Stimulated activated memory B cell treated with anti-CD40 and anti-IgM and Interleukin-4, amounts not matched to agents 10 μg/mL and 1 μg/mL and 100 μg/mL, for 72 hours (primary cell): ENCODE measurements around the gene COQ3.
A peak's percentile ranks its signal among the peaks of the same experiment; 100 is the strongest.

Source experiments
- ATAC-seq: fragments of 150-1000 bp; cut with Tn5 transposase; 2 replicates; pipeline ENCODE4 v1.10.0; 2021
- H3K27ac Mint-ChIP-seq: one replicate; pipeline ENCODE4 v1.8.0; 2022; ENCODE audit warnings: mild to moderate bottlenecking, mixed read lengths
- H3K27me3 Mint-ChIP-seq: one replicate; pipeline ENCODE4 v1.8.0; 2022; ENCODE audit warnings: mixed read lengths
- H3K36me3 Mint-ChIP-seq: one replicate; pipeline ENCODE4 v1.8.0; 2022; ENCODE audit warnings: mixed read lengths
- H3K4me1 Mint-ChIP-seq: one replicate; pipeline ENCODE4 v1.8.0; 2022; ENCODE audit warnings: mixed read lengths
- H3K4me3 Mint-ChIP-seq: one replicate; pipeline ENCODE4 v1.8.0; 2022; ENCODE audit warnings: mild to moderate bottlenecking, moderate library complexity, mixed read lengths
- H3K9me3 Mint-ChIP-seq: one replicate; pipeline ENCODE4 v1.8.0; 2022; ENCODE audit warnings: mixed read lengths

Gene COQ3

GRCh38 chr6:99412065-99412464, 18.1 kb upstream of the COQ3 start:
- Mint-ChIP-seq H3K27ac (peak overlapping the region; percentile 61), H3K4me1 (peaks cover 20% of the 10 kb centered on the region), H3K27me3 (no peaks in the 10 kb centered on the region), H3K4me3 (no peak overlapping the region), H3K9me3 (no peaks in the 10 kb centered on the region), H3K36me3 (peaks cover 32% of the 10 kb centered on the region)
- no peak for ATAC-seq

- Mint-ChIP-seq H3K36me3 (peaks cover 43% of the 10 kb centered on the region), H3K27ac (no peak overlapping the region), H3K4me3 (no peak overlapping the region), H3K9me3 (no peaks in the 10 kb centered on the region), H3K4me1 (peaks cover 14% of the 10 kb centered on the region), H3K27me3 (no peaks in the 10 kb centered on the region)
- ATAC-seq = no peak
Measured at GRCh38 chr6:99409672-99410071, 15.7 kb upstream of the COQ3 start.

- peaks cover 40% of the 10 kb centered on the region for H3K36me3 Mint-ChIP-seq
- no peaks in the 10 kb centered on the region for H3K27me3 Mint-ChIP-seq
Measured at GRCh38 chr6:99407076-99407475, 13.1 kb upstream of the COQ3 start.

GRCh38 chr6:99402448-99402847, 8.5 kb upstream of the COQ3 start:
- Mint-ChIP-seq H3K27me3 (no peaks in the 10 kb centered on the region), H3K27ac (no peak overlapping the region), H3K36me3 (peaks cover 42% of the 10 kb centered on the region), H3K4me3 (no peak overlapping the region), H3K4me1 (no peaks in the 10 kb centered on the region), H3K9me3 (no peaks in the 10 kb centered on the region)
- ATAC-seq = no peak

More at GRCh38 chr6:99407076-99407475, 13.1 kb upstream of the COQ3 start:
- Mint-ChIP-seq H3K4me3 (no peak overlapping the region), H3K27ac (no peak overlapping the region), H3K9me3 (no peaks in the 10 kb centered on the region), H3K4me1 (peaks cover 5% of the 10 kb centered on the region)
- no peak for ATAC-seq

DNA sequence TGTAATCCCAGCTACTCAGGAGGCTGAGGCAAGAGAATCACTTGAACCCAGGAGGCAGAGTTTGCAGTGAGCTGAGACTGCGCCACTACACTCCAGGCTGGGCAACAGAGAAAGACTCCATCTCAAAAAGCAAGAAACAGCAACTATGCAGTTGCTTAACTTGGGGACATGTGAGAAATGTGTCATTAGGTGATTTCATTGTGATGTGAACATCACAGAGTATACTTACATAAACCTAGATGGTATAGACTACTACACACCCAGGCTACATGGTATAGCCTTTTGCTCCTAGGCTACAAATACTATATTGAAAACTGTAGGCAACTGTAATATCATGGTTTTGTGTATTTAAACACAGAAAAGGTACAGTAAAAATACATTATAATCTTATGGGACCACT, 3.3 kb upstream of the COQ3 start:
- no peak for ATAC-seq
- Mint-ChIP-seq H3K27me3 (no peaks in the 10 kb centered on the region), H3K27ac (no peak overlapping the region), H3K4me1 (peaks cover 13% of the 10 kb centered on the region), H3K4me3 (no peak overlapping the region), H3K36me3 (peaks cover 20% of the 10 kb centered on the region), H3K9me3 (no peaks in the 10 kb centered on the region)

GRCh38 chr6:99393366-99393697, 663 bp downstream of the COQ3 start:
- Mint-ChIP-seq H3K27me3 (no peaks in the 10 kb centered on the region), H3K9me3 (no peaks in the 10 kb centered on the region), H3K36me3 (no peaks in the 10 kb centered on the region), H3K27ac (peak overlapping the region; percentile 95), H3K4me3 (peak overlapping the region; percentile 92), H3K4me1 (peaks cover 15% of the 10 kb centered on the region)
- ATAC-seq = no peak

DNA sequence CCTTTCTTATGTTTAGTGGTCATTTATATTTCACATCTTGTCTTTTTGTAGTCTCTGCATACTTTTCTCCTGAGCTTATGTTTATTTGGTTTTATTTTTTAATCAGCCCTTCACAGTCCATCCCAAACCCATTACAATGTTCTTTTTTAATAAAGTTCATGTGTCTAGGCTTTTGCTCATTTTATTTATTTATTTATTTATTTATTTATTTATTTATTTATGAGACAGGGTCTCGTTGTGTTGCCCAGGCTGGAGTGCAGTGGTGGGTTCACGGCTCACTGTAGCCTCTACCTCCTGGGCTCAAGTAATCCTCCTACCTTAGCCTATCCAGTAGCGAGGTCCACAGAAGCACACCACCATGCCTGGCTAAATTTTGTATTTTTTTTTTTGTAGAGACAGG, 3.1 kb downstream of the COQ3 start:
- Mint-ChIP-seq H3K9me3 (no peaks in the 10 kb centered on the region), H3K27me3 (no peaks in the 10 kb centered on the region), H3K4me3 (no peak overlapping the region), H3K27ac (no peak overlapping the region), H3K4me1 (peaks cover 15% of the 10 kb centered on the region), H3K36me3 (no peaks in the 10 kb centered on the region)
- ATAC-seq = no peak

DNA sequence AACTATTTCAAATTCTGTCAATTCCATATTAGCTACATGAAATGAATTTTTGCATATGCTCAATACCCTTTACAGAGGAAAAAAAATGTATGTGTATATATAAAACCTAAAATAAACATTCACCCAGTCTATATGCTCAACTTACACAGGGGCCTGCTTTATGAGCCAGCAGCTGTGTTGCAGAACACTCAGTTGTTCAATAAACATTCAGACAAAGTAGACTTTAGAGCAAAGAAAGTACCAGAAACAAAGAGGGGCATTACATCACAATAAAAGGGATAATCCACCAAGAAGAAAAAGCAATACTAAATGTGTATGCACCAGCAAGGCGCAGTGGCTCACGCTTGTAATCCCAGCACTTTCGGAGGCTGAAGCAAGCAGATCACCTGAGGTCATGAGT, 9.5 kb downstream of the COQ3 start:
- ATAC-seq = no peak
- H3K9me3 Mint-ChIP-seq = no peaks in the 10 kb centered on the region
- H3K36me3 Mint-ChIP-seq = peaks cover 12% of the 10 kb centered on the region
- H3K4me1 Mint-ChIP-seq = no peaks in the 10 kb centered on the region
- H3K27ac Mint-ChIP-seq = no peak overlapping the region
- H3K27me3 Mint-ChIP-seq = no peaks in the 10 kb centered on the region
- no peak overlapping the region for H3K4me3 Mint-ChIP-seq

DNA sequence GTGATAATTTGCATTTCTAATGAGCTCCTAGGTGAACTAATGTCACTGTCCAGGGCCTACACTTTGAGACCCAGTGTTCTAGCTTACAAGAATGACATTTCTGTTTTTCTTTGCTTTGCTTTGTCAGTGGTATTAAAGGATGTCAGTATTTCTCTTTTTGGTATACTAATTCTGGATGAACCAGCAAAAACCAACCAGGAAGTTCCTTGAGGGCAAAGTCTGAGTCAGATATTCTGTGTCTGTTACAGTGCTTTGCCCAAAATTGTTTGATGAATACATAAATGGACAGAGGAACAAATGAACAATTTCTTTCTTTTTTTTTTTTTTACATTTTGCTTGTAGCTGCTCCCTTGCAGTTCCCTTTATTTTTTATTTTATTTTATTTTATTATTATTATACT, 15.4 kb downstream of the COQ3 start:
- no peak for ATAC-seq
- Mint-ChIP-seq H3K4me3 (no peak overlapping the region), H3K4me1 (no peaks in the 10 kb centered on the region), H3K27me3 (no peaks in the 10 kb centered on the region), H3K27ac (no peak overlapping the region), H3K36me3 (peaks cover 12% of the 10 kb centered on the region), H3K9me3 (no peaks in the 10 kb centered on the region)

- Mint-ChIP-seq H3K27me3 (no peaks in the 10 kb centered on the region), H3K9me3 (no peaks in the 10 kb centered on the region), H3K27ac (no peak overlapping the region), H3K4me1 (no peaks in the 10 kb centered on the region), H3K4me3 (no peak overlapping the region), H3K36me3 (no peaks in the 10 kb centered on the region)
- ATAC-seq = no peak
Measured at GRCh38 chr6:99369533-99369932, 24.5 kb downstream of the COQ3 start.

DNA sequence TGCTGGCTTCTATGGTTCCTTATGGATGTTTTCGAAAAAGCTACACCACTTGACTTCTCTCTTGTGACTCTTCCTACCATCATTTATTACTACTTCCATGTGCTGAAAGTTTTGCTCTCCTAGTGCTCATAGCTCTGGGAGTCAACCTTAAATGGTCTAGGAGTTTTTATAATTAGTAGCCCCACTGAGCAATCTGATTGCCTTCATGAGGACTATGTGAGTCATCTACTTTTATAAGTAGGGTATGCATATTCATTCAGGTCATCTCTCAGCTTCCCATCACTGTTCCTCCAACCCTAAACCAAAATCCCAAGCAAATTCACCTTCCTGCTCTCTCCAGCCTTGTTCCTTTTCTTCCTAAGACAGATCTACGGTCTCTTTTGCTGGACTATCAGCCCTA, 27.1 kb downstream of the COQ3 start:
- no peak for ATAC-seq
- Mint-ChIP-seq H3K36me3 (no peaks in the 10 kb centered on the region), H3K27me3 (peaks cover 3% of the 10 kb centered on the region), H3K4me3 (no peak overlapping the region), H3K27ac (no peak overlapping the region), H3K4me1 (no peaks in the 10 kb centered on the region), H3K9me3 (no peaks in the 10 kb centered on the region)

- Mint-ChIP-seq H3K27me3 (peaks cover 23% of the 10 kb centered on the region), H3K36me3 (no peaks in the 10 kb centered on the region), H3K9me3 (no peaks in the 10 kb centered on the region), H3K27ac (no peak overlapping the region), H3K4me1 (no peaks in the 10 kb centered on the region), H3K4me3 (no peak overlapping the region)
- no peak for ATAC-seq
Measured at GRCh38 chr6:99364026-99364425, 30.0 kb downstream of the COQ3 start.

GRCh38 chr6:99362678-99363268, 31.2 kb downstream of the COQ3 start:
- Mint-ChIP-seq H3K36me3 (no peaks in the 10 kb centered on the region), H3K27me3 (peaks cover 23% of the 10 kb centered on the region), H3K4me1 (no peaks in the 10 kb centered on the region), H3K27ac (no peak overlapping the region), H3K4me3 (no peak overlapping the region), H3K9me3 (no peaks in the 10 kb centered on the region)
- no peak for ATAC-seq

- no peak overlapping the region for H3K27ac Mint-ChIP-seq
- no peaks in the 10 kb centered on the region for H3K36me3 Mint-ChIP-seq
- no peaks in the 10 kb centered on the region for H3K4me1 Mint-ChIP-seq
- H3K9me3 Mint-ChIP-seq = no peaks in the 10 kb centered on the region
- no peak overlapping the region for H3K4me3 Mint-ChIP-seq
- no peak for ATAC-seq
- peaks cover 39% of the 10 kb centered on the region for H3K27me3 Mint-ChIP-seq
Measured at GRCh38 chr6:99359800-99360199, 34.2 kb downstream of the COQ3 start.

GRCh38 chr6:99356641-99357040, 37.4 kb downstream of the COQ3 start:
- no peaks in the 10 kb centered on the region for H3K4me1 Mint-ChIP-seq
- H3K27me3 Mint-ChIP-seq = peaks cover 57% of the 10 kb centered on the region
- no peaks in the 10 kb centered on the region for H3K36me3 Mint-ChIP-seq
- no peak for ATAC-seq
- H3K4me3 Mint-ChIP-seq = no peak overlapping the region
- H3K27ac Mint-ChIP-seq = no peak overlapping the region
- H3K9me3 Mint-ChIP-seq = no peaks in the 10 kb centered on the region

DNA sequence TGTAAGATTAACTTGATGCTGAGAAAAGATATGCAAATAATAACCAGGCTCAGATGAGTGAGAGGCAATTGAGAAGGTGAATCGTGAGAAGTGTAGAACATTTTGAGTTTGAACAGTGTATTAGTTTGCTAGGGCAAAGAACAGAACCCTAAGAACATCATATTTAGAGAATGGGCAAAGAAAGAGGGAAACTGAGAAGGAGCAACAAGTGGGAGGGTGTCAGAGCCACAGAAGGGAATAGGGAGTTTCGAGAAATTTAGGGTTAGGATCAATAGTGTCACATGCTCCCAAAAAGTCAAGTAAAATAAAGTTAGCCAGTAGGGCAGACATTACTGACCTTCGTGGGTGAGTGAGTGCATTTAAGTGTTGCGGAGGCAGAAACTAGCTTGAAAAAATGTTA, 39.0 kb downstream of the COQ3 start:
- Mint-ChIP-seq H3K4me1 (no peaks in the 10 kb centered on the region), H3K4me3 (no peak overlapping the region), H3K27me3 (peaks cover 57% of the 10 kb centered on the region), H3K9me3 (no peaks in the 10 kb centered on the region), H3K36me3 (no peaks in the 10 kb centered on the region), H3K27ac (no peak overlapping the region)
- ATAC-seq = no peak

DNA sequence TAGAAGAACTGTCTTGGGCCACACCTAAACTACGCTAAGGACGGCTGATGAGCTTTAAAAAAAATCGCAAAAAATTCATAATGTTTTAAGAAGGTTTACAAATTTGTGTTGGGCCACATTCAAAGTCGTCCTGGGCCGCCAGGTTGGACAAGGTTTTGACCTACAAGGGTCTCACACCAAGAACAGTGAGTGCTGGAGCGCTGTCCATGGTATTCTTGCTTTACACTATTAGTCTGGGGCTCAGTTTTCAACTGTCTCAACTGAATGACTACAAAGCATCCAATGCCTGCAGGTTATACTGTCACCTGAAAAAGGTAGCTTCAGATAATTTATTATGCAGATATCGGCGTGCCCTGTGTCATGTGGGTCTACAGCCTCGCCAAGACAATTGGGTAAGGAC, 40.9 kb downstream of the COQ3 start:
- peaks cover 57% of the 10 kb centered on the region for H3K27me3 Mint-ChIP-seq
- H3K36me3 Mint-ChIP-seq = no peaks in the 10 kb centered on the region
- no peak overlapping the region for H3K27ac Mint-ChIP-seq
- H3K4me3 Mint-ChIP-seq = no peak overlapping the region
- ATAC-seq = no peak
- H3K9me3 Mint-ChIP-seq = no peaks in the 10 kb centered on the region
- H3K4me1 Mint-ChIP-seq = no peaks in the 10 kb centered on the region
